Gastrocnemius medialis (tissue), 4 donors: ENCODE results near the gene RALGPS2.

ENCODE experiments used
- CTCF ChIP-seq, 5 experiments: fragments of 450-650 bp in 3 of 5; fragments of 200-600 bp in 2 of 5; sonication (generic) in 2 of 5; IDR thresholded peaks in 4 of 5; conservative IDR thresholded peaks in 1 of 5; 1 replicate in 4 of 5; 2 replicates in 1 of 5; pipeline ENCODE4 v1.5.1; 2016 to 2019; ENCODE audit warnings: antibody characterized with exemption in 5 of 5, mild to moderate bottlenecking in 3 of 5, moderate library complexity in 3 of 5
- POLR2A ChIP-seq, 2 donors: fragments of 450-650 bp; IDR thresholded peaks; one replicate each; pipeline ENCODE4 v1.6.1; 2017; ENCODE audit warnings: antibody characterized with exemption in 2 of 2, mild to moderate bottlenecking in 2 of 2, moderate library complexity in 2 of 2

DNA sequence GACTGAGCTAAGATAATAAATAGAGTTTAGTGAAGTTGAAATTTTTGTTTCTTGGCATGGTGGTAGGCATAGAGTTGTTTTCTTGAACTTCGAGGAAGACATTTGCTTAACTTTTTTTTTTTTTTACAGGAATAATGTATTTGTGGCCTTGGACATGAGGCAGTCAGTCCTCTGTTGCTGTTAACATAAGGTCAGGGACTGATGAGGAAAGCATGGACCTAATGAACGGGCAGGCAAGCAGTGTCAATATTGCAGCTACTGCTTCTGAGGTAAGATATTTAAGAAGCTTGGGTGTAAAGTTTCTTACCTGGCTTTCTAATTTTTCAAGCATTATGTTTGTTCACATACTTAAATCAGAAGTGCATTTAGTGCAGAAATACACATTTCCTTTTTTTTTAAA lies 51.5 kb downstream of the RALGPS2 start:
- TF ChIP-seq POLR2A (IDR thresholded peaks at IDR 0.05): no peak
- no peak for TF ChIP-seq CTCF (IDR thresholded peaks at IDR 0.05 in 4 of 5, conservative IDR thresholded peaks at IDR 0.05 in 1 of 5)
